Large intestine (tissue), 3 donors: Measurements from ENCODE around the gene PRRT2. TPM values are rescaled to one million over a fixed set of nuclear protein-coding genes. Genes with fewer than 3 reads are reported as not detected.
"Not testable (repeated sequence)": the region's sequence is repeated elsewhere in the genome, so short reads cannot be mapped to it uniquely, and the experiment has no call there.

Experiments
- DNase-seq, 2 donors: peaks; one replicate each; pipeline versions ENCODE4 v3.0.0 to v3.0.0-alpha.2; 2013
- H3K27ac ChIP-seq: one replicate; pipeline ENCODE4 v1.5.1; 2013; ENCODE audit warnings: low read length
- H3K27me3 ChIP-seq: 2 replicates; pipeline ENCODE4 v1.6.1; 2013; ENCODE audit warnings: low read length; ENCODE audit not compliant: control insufficient read depth, insufficient read depth
- H3K36me3 ChIP-seq: 2 replicates; pipeline ENCODE4 v1.6.1; 2013; ENCODE audit warnings: low read length; ENCODE audit not compliant: control insufficient read depth, insufficient read depth
- H3K4me1 ChIP-seq: one replicate; pipeline ENCODE4 v1.6.1; 2013; ENCODE audit warnings: low read length; ENCODE audit not compliant: control insufficient read depth, insufficient read depth
- H3K4me3 ChIP-seq: one replicate; pipeline ENCODE4 v1.5.1; 2013; ENCODE audit warnings: low read length
- H3K9me3 ChIP-seq: one replicate; pipeline ENCODE4 v1.6.1; 2013; ENCODE audit warnings: mild to moderate bottlenecking, low read depth, low read length, moderate library complexity; ENCODE audit not compliant: control insufficient read depth
- WGBS: methylation state at CpG from one replicate; pipeline ENCODE4 v1.1.5; 2013; ENCODE audit warnings: low lambda C conversion rate; ENCODE audit not compliant: insufficient coverage; 5-methylcytosine and 5-hydroxymethylcytosine counted together
- polyA plus RNA-seq: library from polyadenylated mRNA; unstranded; fragments of 120-200 nt; gene quantifications from one replicate; pipeline ENCODE4 v1.2.1, GENCODE V29; 2013

The PRRT2 gene
- polyA plus RNA-seq, 1 donor = 12.8 TPM

DNA sequence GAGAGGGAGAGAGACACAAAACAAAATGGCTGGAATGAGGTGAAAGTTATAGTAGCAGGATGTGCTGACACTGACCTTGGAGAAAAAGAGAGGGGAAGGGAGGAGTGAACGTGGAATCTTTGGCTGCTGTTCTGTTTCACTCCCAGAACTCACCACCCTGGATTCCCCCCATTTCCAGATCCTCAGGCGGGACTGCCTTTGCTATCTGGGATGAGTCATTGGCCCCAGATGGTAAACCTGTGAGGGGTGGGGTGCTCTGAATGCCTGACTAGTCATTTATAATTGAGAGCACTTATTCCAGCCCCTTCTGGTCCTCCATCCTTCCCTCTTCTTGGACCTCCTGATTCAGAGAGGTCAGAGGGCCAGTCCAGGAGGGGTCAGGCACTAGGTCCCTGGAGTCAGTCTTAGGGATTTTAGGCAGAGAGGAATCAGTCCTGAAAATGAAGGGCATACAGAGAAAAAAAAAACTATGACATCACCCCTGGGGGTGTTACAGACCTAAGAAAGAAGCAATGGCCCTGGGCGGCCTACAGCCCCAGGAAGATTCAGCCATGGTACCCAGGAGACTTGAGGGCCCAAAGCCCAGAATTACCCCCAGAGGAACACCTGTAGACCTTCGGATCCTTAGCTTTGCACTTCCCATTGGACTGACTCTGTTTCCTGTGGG is 36.1 kb upstream of the PRRT2 start:
- peak in 1 of 2 donors; percentile 41 for DNase-seq
- WGBS = no CpG with 5 or more reads among the region's 4 CpGs
- no peaks in the 10 kb centered on the region for H3K9me3 ChIP-seq
- no peaks in the 10 kb centered on the region for H3K36me3 ChIP-seq
- H3K27me3 ChIP-seq = no peaks in the 10 kb centered on the region
- no peak overlapping the region for H3K4me3 ChIP-seq
- no peaks in the 10 kb centered on the region for H3K4me1 ChIP-seq
- H3K27ac ChIP-seq = no peak overlapping the region

DNA sequence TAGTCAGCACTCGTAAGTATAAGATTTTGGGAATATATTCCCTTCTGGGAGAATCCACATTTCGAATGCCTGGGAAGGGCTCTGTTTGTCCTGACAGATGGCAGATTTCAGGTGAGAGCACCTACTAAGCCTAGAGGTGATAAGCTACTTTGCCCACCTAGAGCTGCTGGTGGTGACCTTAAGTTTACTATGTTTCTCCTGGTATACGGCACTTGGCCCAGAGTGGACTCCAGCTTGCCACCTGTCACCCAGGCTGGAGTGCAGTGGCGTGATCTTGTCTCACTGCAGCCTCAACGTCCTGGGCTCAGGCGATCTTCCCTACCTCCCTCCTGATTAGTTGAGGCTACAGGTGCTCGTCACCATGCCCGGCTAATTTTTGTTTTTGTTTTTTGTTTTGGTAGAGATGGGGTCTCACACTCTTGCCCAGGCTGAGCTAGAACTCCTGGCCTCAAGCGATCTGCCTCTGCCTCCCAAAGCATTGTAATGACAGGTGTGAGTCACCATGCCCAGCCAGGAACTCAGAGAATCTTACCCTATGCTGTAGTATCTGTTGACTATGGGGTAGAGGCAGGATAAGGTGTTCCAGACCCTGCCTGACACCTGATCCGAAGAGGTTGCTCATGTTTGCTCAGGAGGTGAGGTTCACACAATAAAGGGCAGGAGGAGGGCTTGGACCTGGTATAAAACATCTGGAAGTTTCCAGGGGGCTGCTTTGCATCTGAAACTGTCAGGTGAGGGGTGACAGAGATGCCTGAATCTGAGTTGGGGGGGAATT is 34.2 kb upstream of the PRRT2 start, which contains the start of gene ZG16:
ZG16 (plus strand) TSS at position 681 of the 775 bp plus-strand sequence. CDS start 1,011 bp downstream, outside the sequence.
- H3K9me3 ChIP-seq = no peaks in the 10 kb centered on the region
- H3K27me3 ChIP-seq = no peaks in the 10 kb centered on the region
- H3K4me1 ChIP-seq = no peaks in the 10 kb centered on the region
- 76% methylated on average over 3 of the region's 10 CpGs for WGBS
- no peak for DNase-seq
- H3K4me3 ChIP-seq = no peak within 1 kb of the TSS
- no peak within 1 kb of the TSS for H3K27ac ChIP-seq
- H3K36me3 ChIP-seq = no peaks in the 10 kb centered on the region

- no peak for DNase-seq
- Histone ChIP-seq H3K27me3 (no peaks in the 10 kb centered on the region), H3K36me3 (no peaks in the 10 kb centered on the region), H3K27ac (no peak overlapping the region), H3K4me1 (no peaks in the 10 kb centered on the region), H3K9me3 (no peaks in the 10 kb centered on the region), H3K4me3 (no peak overlapping the region)
- no CpG with 5 or more reads among the region's 10 CpGs for WGBS
These were observed 32.5 kb upstream of the PRRT2 start for GRCh38 chr16:29779474-29779873.

GRCh38 chr16:29783094-29783953 is 28.7 kb upstream of the PRRT2 start:
- not testable (repeated sequence) for H3K27me3 ChIP-seq, H3K27ac ChIP-seq, H3K36me3 ChIP-seq, DNase-seq, H3K4me1 ChIP-seq, H3K9me3 ChIP-seq, H3K4me3 ChIP-seq
- no CpG with 5 or more reads among the region's 13 CpGs for WGBS

DNA sequence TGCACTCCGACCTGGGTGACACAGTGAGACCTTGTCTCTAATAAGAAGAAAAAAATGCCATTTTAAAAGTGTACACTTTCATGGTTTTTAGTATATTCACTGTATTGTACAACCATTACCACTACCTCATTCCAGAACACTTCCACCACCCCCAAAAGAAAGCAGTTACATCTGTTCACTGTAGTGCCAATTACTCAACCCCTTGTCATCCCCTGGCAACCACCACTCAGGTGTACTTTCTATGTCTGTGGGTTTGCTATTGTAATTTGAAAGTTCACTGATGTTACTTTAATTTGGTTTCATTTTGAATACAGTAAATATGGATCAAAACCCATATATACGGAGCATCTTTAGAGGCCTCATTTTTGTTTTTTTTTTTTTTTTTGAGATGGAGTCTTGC is 27.8 kb upstream of the PRRT2 start:
- Histone ChIP-seq H3K4me3 (no peak overlapping the region), H3K4me1 (no peaks in the 10 kb centered on the region), H3K36me3 (no peaks in the 10 kb centered on the region), H3K27me3 (no peaks in the 10 kb centered on the region), H3K9me3 (peaks cover 4% of the 10 kb centered on the region), H3K27ac (no peak overlapping the region)
- no peak for DNase-seq
- WGBS = no CpG with 5 or more reads among the region's 2 CpGs

DNA sequence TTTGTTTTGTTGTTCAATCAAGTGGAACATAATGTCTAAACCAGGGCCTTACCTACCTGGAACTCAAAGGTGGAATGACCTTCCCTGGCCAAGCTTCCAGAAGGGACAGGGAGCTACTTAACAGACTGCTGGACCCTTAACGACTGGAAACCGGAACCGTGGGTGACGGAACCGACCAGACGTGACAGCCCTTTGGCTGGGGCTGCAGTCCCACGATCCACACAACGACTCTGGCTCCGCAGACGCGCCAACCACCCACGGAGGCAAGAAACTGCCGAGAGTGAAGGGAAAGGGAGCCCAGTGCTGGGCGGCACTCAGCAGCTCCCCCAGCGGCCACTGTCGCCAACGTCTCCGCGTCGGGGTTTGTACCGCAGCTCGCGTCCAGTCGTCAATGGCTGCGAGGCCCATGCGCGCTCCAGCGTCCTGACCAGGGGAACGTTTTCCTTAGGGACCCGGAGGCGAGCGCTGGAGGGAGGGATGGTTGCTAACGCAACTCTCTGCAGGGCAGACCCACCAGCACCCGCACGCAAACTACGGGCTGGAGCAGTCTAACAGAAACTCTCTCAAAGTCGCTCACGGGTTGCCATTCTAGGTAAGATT is 27.0 kb upstream of the PRRT2 start:
- Histone ChIP-seq H3K4me3 (no peak overlapping the region), H3K36me3 (no peaks in the 10 kb centered on the region), H3K9me3 (peaks cover 4% of the 10 kb centered on the region), H3K27ac (no peak overlapping the region), H3K4me1 (peaks cover 3% of the 10 kb centered on the region), H3K27me3 (no peaks in the 10 kb centered on the region)
- peak in 1 of 2 donors; percentile 61 for DNase-seq
- WGBS = no CpG with 5 or more reads among the region's 38 CpGs

DNA sequence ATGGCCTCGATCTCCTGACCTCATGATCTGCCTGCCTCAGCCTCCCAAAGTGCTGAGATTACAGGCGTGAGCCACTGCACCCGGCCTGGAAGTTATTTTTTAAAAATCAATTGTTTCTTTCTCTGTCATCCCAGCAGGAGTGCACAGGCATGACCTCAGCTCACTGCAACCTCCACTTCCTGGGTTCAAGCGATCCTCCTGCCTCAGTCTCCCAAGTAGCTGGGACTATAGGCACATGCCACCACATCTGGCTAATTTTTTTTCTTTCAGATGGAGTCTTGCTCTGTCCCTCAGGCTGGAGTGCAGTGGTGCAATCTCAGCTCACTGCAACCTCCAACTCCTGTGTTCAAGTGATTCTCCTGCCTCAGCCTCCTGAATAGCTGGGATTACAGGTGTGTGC is 24.8 kb upstream of the PRRT2 start:
- WGBS = no CpG with 5 or more reads among the region's 4 CpGs
- H3K36me3 ChIP-seq, H3K4me3 ChIP-seq, H3K27ac ChIP-seq, DNase-seq, H3K9me3 ChIP-seq, H3K27me3 ChIP-seq, H3K4me1 ChIP-seq: not testable (repeated sequence)

GRCh38 chr16:29789775-29790182 is 22.2 kb upstream of the PRRT2 start:
- Histone ChIP-seq H3K36me3 (no peaks in the 10 kb centered on the region), H3K4me3 (peak overlapping the region; percentile 94), H3K27ac (peak overlapping the region; percentile 79), H3K9me3 (peaks cover 4% of the 10 kb centered on the region), H3K4me1 (peaks cover 6% of the 10 kb centered on the region), H3K27me3 (no peaks in the 10 kb centered on the region)
- no CpG with 5 or more reads among the region's 20 CpGs for WGBS
- no peak for DNase-seq

DNA sequence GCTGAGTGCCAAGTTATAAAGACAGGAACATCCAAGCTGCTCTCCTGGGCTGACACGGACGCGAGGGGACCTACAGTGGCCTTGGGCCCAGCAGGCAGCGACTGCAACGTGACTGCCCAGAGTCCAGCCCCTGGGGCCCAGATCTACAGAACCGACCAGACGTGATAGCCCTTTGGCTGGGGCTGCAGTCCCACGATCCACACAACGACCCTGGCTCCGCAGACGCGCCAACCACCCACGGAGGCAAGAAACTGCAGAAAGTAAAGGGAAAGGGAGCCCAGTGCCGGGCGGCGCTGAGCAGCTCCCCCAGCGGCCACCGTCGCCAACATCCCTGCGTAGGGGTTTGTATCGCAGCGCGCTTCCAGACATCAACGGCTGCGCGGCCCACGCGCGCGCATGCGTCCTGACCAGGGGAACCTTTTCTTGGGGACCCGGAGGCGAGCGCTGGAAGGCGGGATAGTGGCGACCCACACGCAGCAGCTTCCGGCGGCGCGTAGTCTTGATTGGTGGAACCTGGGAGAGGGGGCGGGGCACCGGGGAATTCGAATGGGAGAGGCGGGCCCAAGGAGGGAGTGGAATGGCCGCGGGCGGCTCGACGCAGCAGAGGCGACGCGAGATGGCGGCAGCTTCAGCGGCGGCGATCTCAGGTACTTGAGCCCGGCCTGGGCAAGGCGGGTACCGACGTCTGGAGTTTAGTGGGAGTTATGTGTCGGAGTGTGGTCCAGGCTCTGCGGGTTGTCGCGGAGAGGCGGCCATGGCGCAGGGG is 21.6 kb upstream of the PRRT2 start, which contains the start of gene KIF22:
KIF22 (plus strand) TSS at position 569 of the 766 bp plus-strand sequence; CDS start at position 578, 9 bp downstream.
- Histone ChIP-seq H3K9me3 (no peaks in the 10 kb centered on the region), H3K4me3 (peak within 1 kb of the TSS; percentile 94), H3K27ac (peak within 1 kb of the TSS; percentile 79), H3K36me3 (no peaks in the 10 kb centered on the region), H3K4me1 (peaks cover 6% of the 10 kb centered on the region), H3K27me3 (no peaks in the 10 kb centered on the region)
- WGBS = no CpG with 5 or more reads among the region's 67 CpGs
- peak; percentile 99 for DNase-seq
